ENCODE results near the gene PKD2.

DNA sequence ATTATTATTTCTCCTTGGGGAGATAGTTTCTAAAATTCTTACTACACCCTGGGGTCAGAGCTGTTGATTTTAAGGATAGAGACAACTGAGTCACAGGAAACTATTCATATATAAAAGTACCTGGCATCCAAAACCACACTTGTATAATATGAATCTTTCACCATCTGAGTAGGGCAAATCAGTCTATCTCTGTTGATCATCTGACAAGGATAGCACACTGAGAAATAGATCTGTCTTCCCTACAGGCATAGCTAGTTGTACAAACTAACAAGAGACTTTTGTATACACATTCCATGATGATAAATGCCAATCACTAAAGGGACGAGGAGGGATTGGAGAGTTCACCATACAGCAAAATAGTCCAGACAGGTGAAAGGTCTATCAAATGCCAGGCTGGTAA, 30.0 kb downstream of the PKD2 start:
- no peak for TF ChIP-seq POLR2A (IDR thresholded peaks at IDR 0.05; ENCODE audit: low read length)
- TF ChIP-seq GATA1 (IDR thresholded peaks at IDR 0.05; ENCODE audit: low read depth, low read length) = no peak

All from erythroblast (primary cell).